Measurements from ENCODE around the gene SLC15A2. TPM values are rescaled to one million over a fixed set of nuclear protein-coding genes. Genes with fewer than 3 reads are reported as not detected.

Gene SLC15A2
- total and polyA plus RNA-seq, 9 of the 15 experiments (the other 6 are each of a cell fraction or from before 2014, with no cell fraction given) = 0.05 to 0.53 (median 0.25) TPM; not detected in 1

DNA sequence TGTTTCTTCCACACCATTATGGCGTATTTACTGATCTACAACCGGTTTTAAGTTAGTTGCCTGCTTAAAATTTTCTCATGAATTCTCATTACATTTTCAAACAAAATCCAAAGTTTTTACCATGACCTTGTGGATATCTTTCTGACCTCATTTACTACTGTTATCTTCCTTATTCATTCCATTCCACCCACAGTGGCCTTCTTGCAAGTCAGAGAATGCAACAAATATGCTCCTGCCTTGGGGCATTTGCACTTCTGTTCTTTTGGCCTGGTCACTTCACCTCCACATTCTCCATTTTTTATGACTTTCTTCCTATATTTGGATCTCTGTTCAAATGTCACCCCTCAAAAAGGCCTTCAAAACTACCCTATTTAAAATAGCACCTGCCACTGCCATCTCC, 8.8 kb upstream of the SLC15A2 start:
- no peak for FAIRE-seq
- CTCF ChIA-PET (ENCODE audit: low intra/inter-chr PET ratio) = no interaction called here
- Histone ChIP-seq H4K20me1 (replicated peaks; ENCODE audit: control insufficient read depth, insufficient read depth, low read length) (no peaks in the 10 kb centered on the region), H3K36me3 (ENCODE audit: control insufficient read depth, insufficient read depth, low read length) (no peaks in the 10 kb centered on the region), H2AFZ (ENCODE audit: low read depth, low read length) (no peak overlapping the region), H3K9me1 (ENCODE audit: control insufficient read depth, insufficient read depth, low read length) (no peaks in the 10 kb centered on the region), H3K4me3 (no peak overlapping the region), H3K9ac (ENCODE audit: insufficient read depth in 1 of 2, low read depth in 2 of 2, low read length in 2 of 2) (no peak overlapping the region), H3K4me1 (replicated peaks in 1 of 2; ENCODE audit: control insufficient read depth in 2 of 2, insufficient read depth in 2 of 2, low read length in 2 of 2) (no peaks in the 10 kb centered on the region), H3K79me2 (ENCODE audit: control insufficient read depth, insufficient read depth, low read length) (no peaks in the 10 kb centered on the region), H3K9me3 (replicated peaks; ENCODE audit: control insufficient read depth, insufficient read depth, low read depth, low read length) (no peaks in the 10 kb centered on the region), H3K27me3 (ENCODE audit: control insufficient read depth in 2 of 2, insufficient read depth in 2 of 2, low read length in 2 of 2) (no peaks in the 10 kb centered on the region), H3K4me2 (ENCODE audit: insufficient read depth, low read length) (no peak overlapping the region), H3K27ac (ENCODE audit: extremely low read depth, low read depth, low read length) (no peak overlapping the region)
- no peak for TF ChIP-seq CCNT2 (IDR thresholded peaks at IDR 0.05; ENCODE audit: borderline replicate concordance, extremely low read depth, insufficient read length, low read depth, low read length)
- no peak for TF ChIP-seq DPF2 (IDR thresholded peaks at IDR 0.05)
- TF ChIP-seq ZNF778 (CRISPR knock-in tag; IDR thresholded peaks at IDR 0.05) = no peak
- TF ChIP-seq PHB2 (IDR thresholded peaks at IDR 0.05; ENCODE audit: low read depth) = no peak
- TF ChIP-seq MECOM (CRISPR knock-in tag; IDR thresholded peaks at IDR 0.05) = no peak
- no peak for TF ChIP-seq ZNF780A (CRISPR knock-in tag; IDR thresholded peaks at IDR 0.05)
- TF ChIP-seq FOXP1 (CRISPR knock-in tag; IDR thresholded peaks at IDR 0.05) = no peak
- no peak for TF ChIP-seq CREBBP (IDR thresholded peaks at IDR 0.05; ENCODE audit: low read depth, low read length)
- POLR2A ChIA-PET = no interaction called here
- no peak for ATAC-seq
- intact Hi-C loops (cut with micrococcal nuclease) = loop anchor here (10.0 kb wide), 1 partner anchor 109 kb away; no protein-coding TSS in a partner anchor
- no TSS peak for BruUV-seq (replicated peaks)
- no peak for DNase-seq (ENCODE audit: extremely low read depth in 1 of 4, low spot score in 3 of 4)
- 53% methylated on average over 2 of the region's 2 CpGs for WGBS (ENCODE audit: insufficient coverage, low coverage, missing lambda C conversion rate)
- in situ Hi-C loops (cut with MboI) = no loop called here

DNA sequence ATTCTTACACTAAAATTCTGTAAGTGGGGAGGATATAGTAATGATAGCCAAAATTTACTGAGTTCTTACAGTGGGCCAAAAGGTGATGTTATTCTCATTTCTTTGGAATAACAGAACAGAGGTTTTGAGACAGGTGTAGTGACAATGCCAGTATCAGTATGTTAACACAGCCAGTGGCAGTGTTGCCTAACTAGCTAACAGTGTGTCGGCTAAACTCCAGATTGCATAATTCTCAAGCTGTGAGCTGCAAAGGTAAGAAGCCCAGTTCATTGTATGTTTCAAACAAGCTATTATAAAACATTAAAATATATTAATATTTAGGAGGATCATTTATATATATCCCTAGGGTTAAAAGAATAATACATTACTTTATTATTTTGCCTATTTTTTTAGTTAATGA, 920 bp downstream of the SLC15A2 start:
- no peak overlapping the region for H3K27ac ChIP-seq (ENCODE audit: extremely low read depth, low read depth, low read length)
- H4K20me1 ChIP-seq (replicated peaks; ENCODE audit: control insufficient read depth, insufficient read depth, low read length) = no peaks in the 10 kb centered on the region
- CTCF ChIA-PET (ENCODE audit: low intra/inter-chr PET ratio) = no interaction called here
- H3K4me2 ChIP-seq (ENCODE audit: insufficient read depth, low read length) = no peak overlapping the region
- no peak overlapping the region for H2AFZ ChIP-seq (ENCODE audit: low read depth, low read length)
- no TSS peak for BruUV-seq (replicated peaks)
- FAIRE-seq (no peak), DNase-seq (ENCODE audit: extremely low read depth in 1 of 4, low spot score in 3 of 4) (no peak), ATAC-seq (no peak)
- 0% methylated on average over 1 of the region's 1 CpG for WGBS (ENCODE audit: insufficient coverage, low coverage, missing lambda C conversion rate)
- H3K4me3 ChIP-seq = no peak overlapping the region
- in situ Hi-C loops (cut with MboI) = no loop called here
- H3K9me1 ChIP-seq (ENCODE audit: control insufficient read depth, insufficient read depth, low read length) = no peaks in the 10 kb centered on the region
- no peaks in the 10 kb centered on the region for H3K9me3 ChIP-seq (replicated peaks; ENCODE audit: control insufficient read depth, insufficient read depth, low read depth, low read length)
- H3K4me1 ChIP-seq (replicated peaks in 1 of 2; ENCODE audit: control insufficient read depth in 2 of 2, insufficient read depth in 2 of 2, low read length in 2 of 2) = no peaks in the 10 kb centered on the region
- POLR2A ChIA-PET = no interaction called here
- intact Hi-C loops (cut with micrococcal nuclease) = no loop called here
- no peaks in the 10 kb centered on the region for H3K79me2 ChIP-seq (ENCODE audit: control insufficient read depth, insufficient read depth, low read length)
- H3K27me3 ChIP-seq (ENCODE audit: control insufficient read depth in 2 of 2, insufficient read depth in 2 of 2, low read length in 2 of 2) = no peaks in the 10 kb centered on the region
- H3K9ac ChIP-seq (ENCODE audit: insufficient read depth in 1 of 2, low read depth in 2 of 2, low read length in 2 of 2) = no peak overlapping the region
- no peaks in the 10 kb centered on the region for H3K36me3 ChIP-seq (ENCODE audit: control insufficient read depth, insufficient read depth, low read length)
- TF ChIP-seq, protein P1, sequence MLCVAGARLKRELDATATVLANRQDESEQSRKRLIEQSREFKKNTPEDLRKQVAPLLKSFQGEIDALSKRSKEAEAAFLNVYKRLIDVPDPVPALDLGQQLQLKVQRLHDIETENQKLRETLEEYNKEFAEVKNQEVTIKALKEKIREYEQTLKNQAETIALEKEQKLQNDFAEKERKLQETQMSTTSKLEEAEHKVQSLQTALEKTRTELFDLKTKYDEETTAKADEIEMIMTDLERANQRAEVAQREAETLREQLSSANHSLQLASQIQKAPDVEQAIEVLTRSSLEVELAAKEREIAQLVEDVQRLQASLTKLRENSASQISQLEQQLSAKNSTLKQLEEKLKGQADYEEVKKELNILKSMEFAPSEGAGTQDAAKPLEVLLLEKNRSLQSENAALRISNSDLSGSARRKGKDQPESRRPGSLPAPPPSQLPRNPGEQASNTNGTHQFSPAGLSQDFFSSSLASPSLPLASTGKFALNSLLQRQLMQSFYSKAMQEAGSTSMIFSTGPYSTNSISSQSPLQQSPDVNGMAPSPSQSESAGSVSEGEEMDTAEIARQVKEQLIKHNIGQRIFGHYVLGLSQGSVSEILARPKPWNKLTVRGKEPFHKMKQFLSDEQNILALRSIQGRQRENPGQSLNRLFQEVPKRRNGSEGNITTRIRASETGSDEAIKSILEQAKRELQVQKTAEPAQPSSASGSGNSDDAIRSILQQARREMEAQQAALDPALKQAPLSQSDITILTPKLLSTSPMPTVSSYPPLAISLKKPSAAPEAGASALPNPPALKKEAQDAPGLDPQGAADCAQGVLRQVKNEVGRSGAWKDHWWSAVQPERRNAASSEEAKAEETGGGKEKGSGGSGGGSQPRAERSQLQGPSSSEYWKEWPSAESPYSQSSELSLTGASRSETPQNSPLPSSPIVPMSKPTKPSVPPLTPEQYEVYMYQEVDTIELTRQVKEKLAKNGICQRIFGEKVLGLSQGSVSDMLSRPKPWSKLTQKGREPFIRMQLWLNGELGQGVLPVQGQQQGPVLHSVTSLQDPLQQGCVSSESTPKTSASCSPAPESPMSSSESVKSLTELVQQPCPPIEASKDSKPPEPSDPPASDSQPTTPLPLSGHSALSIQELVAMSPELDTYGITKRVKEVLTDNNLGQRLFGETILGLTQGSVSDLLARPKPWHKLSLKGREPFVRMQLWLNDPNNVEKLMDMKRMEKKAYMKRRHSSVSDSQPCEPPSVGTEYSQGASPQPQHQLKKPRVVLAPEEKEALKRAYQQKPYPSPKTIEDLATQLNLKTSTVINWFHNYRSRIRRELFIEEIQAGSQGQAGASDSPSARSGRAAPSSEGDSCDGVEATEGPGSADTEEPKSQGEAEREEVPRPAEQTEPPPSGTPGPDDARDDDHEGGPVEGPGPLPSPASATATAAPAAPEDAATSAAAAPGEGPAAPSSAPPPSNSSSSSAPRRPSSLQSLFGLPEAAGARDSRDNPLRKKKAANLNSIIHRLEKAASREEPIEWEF (CRISPR knock-in tag; IDR thresholded peaks at IDR 0.05) = no peak
- TF ChIP-seq TCF3 (CRISPR knock-in tag; IDR thresholded peaks at IDR 0.05) = no peak
- TF ChIP-seq, protein P2, sequence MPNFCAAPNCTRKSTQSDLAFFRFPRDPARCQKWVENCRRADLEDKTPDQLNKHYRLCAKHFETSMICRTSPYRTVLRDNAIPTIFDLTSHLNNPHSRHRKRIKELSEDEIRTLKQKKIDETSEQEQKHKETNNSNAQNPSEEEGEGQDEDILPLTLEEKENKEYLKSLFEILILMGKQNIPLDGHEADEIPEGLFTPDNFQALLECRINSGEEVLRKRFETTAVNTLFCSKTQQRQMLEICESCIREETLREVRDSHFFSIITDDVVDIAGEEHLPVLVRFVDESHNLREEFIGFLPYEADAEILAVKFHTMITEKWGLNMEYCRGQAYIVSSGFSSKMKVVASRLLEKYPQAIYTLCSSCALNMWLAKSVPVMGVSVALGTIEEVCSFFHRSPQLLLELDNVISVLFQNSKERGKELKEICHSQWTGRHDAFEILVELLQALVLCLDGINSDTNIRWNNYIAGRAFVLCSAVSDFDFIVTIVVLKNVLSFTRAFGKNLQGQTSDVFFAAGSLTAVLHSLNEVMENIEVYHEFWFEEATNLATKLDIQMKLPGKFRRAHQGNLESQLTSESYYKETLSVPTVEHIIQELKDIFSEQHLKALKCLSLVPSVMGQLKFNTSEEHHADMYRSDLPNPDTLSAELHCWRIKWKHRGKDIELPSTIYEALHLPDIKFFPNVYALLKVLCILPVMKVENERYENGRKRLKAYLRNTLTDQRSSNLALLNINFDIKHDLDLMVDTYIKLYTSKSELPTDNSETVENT (CRISPR knock-in tag; IDR thresholded peaks at IDR 0.05) = no peak

Measured in K562 (cell line).